A549 (cell line): ENCODE results near the gene NR1H2.

Experiments
- POLR2A ChIP-seq: IDR thresholded peaks from 2 replicates; pipeline ENCODE4 v1.6.1; 2012; ENCODE audit warnings: mild to moderate bottlenecking, low read length
- RAD21 ChIP-seq, 2 experiments: fragments of >200 bp in 1 of 2; sonication (Bioruptor Twin) in 1 of 2; formaldehyde crosslinking in 1 of 2; IDR thresholded peaks in 1 of 2; conservative IDR thresholded peaks in 1 of 2; 2 replicates in 1 of 2; 3 replicates in 1 of 2; pipeline ENCODE4 v1.6.1; 2012 to 2018; ENCODE audit warnings: inconsistent platforms in 1 of 2
- ZNF302 ChIP-seq: fragments of 250-450 bp; sonication (Bioruptor Pico); IDR thresholded peaks from 2 replicates; pipeline ENCODE4 v1.9.0; 2021; ENCODE audit warnings: inconsistent platforms, mild to moderate bottlenecking, moderate library complexity
- TF ChIP-seq, protein P1 (sequence below): fragments of >200 bp; sonication (Bioruptor Twin); formaldehyde crosslinking; IDR thresholded peaks from 3 replicates; pipeline ENCODE4 v1.5.1; 2016
- TF ChIP-seq, protein P2 (sequence below): fragments of 450-650 bp; IDR thresholded peaks from 2 replicates; pipeline ENCODE4 v1.6.1; 2014; ENCODE audit warnings: antibody characterized with exemption

DNA sequence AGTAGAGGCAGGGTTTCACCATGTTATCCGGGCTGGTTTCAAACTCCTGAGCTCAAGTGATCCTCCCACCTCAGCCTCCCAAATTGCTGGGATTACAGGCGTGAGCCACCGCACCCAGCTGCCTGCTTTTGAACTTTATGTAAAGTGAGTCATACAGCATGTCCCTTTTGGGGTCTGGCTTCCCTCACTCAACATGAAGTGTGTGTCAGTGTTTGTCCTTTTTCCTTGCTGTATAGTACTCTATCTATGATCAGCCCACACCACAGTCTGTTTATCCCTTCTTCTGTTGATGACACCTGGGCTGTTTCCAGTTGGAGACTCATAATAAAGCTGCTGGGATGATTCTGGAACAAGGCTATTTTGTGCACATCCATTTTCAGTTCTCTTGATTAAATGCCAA lies 44.6 kb downstream of the NR1H2 start:
- TF ChIP-seq, protein P1, sequence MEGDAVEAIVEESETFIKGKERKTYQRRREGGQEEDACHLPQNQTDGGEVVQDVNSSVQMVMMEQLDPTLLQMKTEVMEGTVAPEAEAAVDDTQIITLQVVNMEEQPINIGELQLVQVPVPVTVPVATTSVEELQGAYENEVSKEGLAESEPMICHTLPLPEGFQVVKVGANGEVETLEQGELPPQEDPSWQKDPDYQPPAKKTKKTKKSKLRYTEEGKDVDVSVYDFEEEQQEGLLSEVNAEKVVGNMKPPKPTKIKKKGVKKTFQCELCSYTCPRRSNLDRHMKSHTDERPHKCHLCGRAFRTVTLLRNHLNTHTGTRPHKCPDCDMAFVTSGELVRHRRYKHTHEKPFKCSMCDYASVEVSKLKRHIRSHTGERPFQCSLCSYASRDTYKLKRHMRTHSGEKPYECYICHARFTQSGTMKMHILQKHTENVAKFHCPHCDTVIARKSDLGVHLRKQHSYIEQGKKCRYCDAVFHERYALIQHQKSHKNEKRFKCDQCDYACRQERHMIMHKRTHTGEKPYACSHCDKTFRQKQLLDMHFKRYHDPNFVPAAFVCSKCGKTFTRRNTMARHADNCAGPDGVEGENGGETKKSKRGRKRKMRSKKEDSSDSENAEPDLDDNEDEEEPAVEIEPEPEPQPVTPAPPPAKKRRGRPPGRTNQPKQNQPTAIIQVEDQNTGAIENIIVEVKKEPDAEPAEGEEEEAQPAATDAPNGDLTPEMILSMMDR: no peak
- TF ChIP-seq POLR2A (no peak), ZNF302 (CRISPR knock-in tag) (no peak), RAD21 (conservative IDR thresholded peaks at IDR 0.05 in 1 of 2, IDR thresholded peaks at IDR 0.05 in 1 of 2) (no peak)
- TF ChIP-seq, protein P2, sequence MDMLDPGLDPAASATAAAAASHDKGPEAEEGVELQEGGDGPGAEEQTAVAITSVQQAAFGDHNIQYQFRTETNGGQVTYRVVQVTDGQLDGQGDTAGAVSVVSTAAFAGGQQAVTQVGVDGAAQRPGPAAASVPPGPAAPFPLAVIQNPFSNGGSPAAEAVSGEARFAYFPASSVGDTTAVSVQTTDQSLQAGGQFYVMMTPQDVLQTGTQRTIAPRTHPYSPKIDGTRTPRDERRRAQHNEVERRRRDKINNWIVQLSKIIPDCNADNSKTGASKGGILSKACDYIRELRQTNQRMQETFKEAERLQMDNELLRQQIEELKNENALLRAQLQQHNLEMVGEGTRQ: no peak
